Esophagus squamous epithelium (tissue), 5 donors: ENCODE measurements around the gene TMEM135. TPM values are rescaled to one million over a fixed set of nuclear protein-coding genes. Genes with fewer than 3 reads are reported as not detected.

Experiments used
- DNase-seq: peaks from one replicate; lab custom pipeline; 2025; lab: John Stamatoyannopoulos, UW
- H3K27ac ChIP-seq, 4 donors: fragments of 200-600 bp; sonication (generic); one replicate each; pipeline ENCODE4 v1.5.1; 2016 to 2019; ENCODE audit warnings: mild to moderate bottlenecking in 1 of 4
- H3K27me3 ChIP-seq, 4 donors: fragments of 200-600 bp; sonication (generic); 1 replicate in 3 of 4; 2 replicates in 1 of 4; pipeline versions ENCODE4 v1.5.1 to v1.6.0; 2017 to 2021; ENCODE audit warnings: antibody characterized with exemption in 1 of 4
- H3K36me3 ChIP-seq, 3 donors: fragments of 200-600 bp; sonication (generic); one replicate each; pipeline ENCODE4 v1.5.1; 2016 to 2019
- H3K4me1 ChIP-seq, 3 donors: fragments of 200-600 bp; sonication (generic); one replicate each; pipeline ENCODE4 v1.5.1; 2017 to 2019
- H3K4me3 ChIP-seq, 4 donors: fragments of 200-600 bp; sonication (generic); 1 replicate in 3 of 4; 2 replicates in 1 of 4; pipeline ENCODE4 v1.5.1; 2016 to 2019; ENCODE audit warnings: mild to moderate bottlenecking in 2 of 4, moderate library complexity in 1 of 4
- H3K9me3 ChIP-seq, 3 donors: fragments of 200-600 bp; sonication (generic); one replicate each; pipeline ENCODE4 v1.5.1; 2016 to 2019
- CTCF ChIP-seq, 6 experiments: fragments of 450-650 bp in 4 of 6; fragments of 200-600 bp in 2 of 6; sonication (generic) in 2 of 6; IDR thresholded peaks; one replicate each; pipeline ENCODE4 v1.5.1; 2016 to 2019; ENCODE audit warnings: antibody characterized with exemption in 6 of 6, mild to moderate bottlenecking in 4 of 6, moderate library complexity in 4 of 6
- POLR2A ChIP-seq, 4 donors: fragments of 450-650 bp; IDR thresholded peaks; one replicate each; pipeline ENCODE4 v1.6.1; 2017; ENCODE audit warnings: antibody characterized with exemption in 4 of 4, mild to moderate bottlenecking in 4 of 4, moderate library complexity in 3 of 4
- WGBS, 2 donors: methylation state at CpG; one replicate each; pipeline ENCODE4 v1.1.5; 2018; 5-methylcytosine and 5-hydroxymethylcytosine counted together
- intact Hi-C: fragments of 100-400 bp; cut with DNase I; formaldehyde crosslinking; loops from one replicate; pipeline ENCODE4 v1.15.0; 2022
- total RNA-seq, 4 donors: library from RNA; depleted of rRNA; stranded (reverse); fragments of >200 nt; gene quantifications; one replicate each; pipeline ENCODE4 v1.1.0, GENCODE V29; 2016
- donor health status: DM: yes; HTN: yes; CAD: no.

TMEM135 gene
- total RNA-seq, 4 donors from 2014 or later = 4.5 to 12.0 (median 9.8) TPM

- peaks cover 0 to 11% (median 10%) of the 10 kb centered on the region in 3 donors for H3K9me3 ChIP-seq
- whole genome bisulfite sequencing, 2 donors = 85 to 86% methylated on average over 1 of the region's 1 CpG
- TF ChIP-seq CTCF (IDR thresholded peaks at IDR 0.05) (no peak), POLR2A (IDR thresholded peaks at IDR 0.05) (no peak)
- DNase-seq = no peak
- H3K27me3 ChIP-seq = no peaks in the 10 kb centered on the region
- no peak overlapping the region for H3K27ac ChIP-seq
- H3K4me1 ChIP-seq = no peaks in the 10 kb centered on the region
- intact Hi-C loops = no loop called here
- no peaks in the 10 kb centered on the region for H3K36me3 ChIP-seq
- H3K4me3 ChIP-seq = no peak overlapping the region
Observed at GRCh38 chr11:87235366-87235765, 197.6 kb downstream of the TMEM135 start.

GRCh38 chr11:87236368-87236767, 198.6 kb downstream of the TMEM135 start:
- Histone ChIP-seq H3K4me3 (no peak overlapping the region), H3K36me3 (no peaks in the 10 kb centered on the region), H3K27ac (no peak overlapping the region), H3K9me3 (peaks cover 0 to 11% (median 10%) of the 10 kb centered on the region in 3 donors), H3K4me1 (no peaks in the 10 kb centered on the region), H3K27me3 (no peaks in the 10 kb centered on the region)
- intact Hi-C loops = no loop called here
- WGBS, 2 donors = 53 to 54% methylated on average over 2 of the region's 2 CpGs
- DNase-seq = no peak
- TF ChIP-seq POLR2A (IDR thresholded peaks at IDR 0.05) (no peak), CTCF (IDR thresholded peaks at IDR 0.05) (no peak)

- H3K27ac ChIP-seq = no peak overlapping the region
- H3K4me3 ChIP-seq = no peak overlapping the region
- no peaks in the 10 kb centered on the region for H3K9me3 ChIP-seq
- H3K4me1 ChIP-seq = no peaks in the 10 kb centered on the region
- intact Hi-C loops = no loop called here
- no peak for DNase-seq
- H3K27me3 ChIP-seq = no peaks in the 10 kb centered on the region
- no peak for TF ChIP-seq POLR2A (IDR thresholded peaks at IDR 0.05)
- TF ChIP-seq CTCF (IDR thresholded peaks at IDR 0.05) = no peak
- 60 to 69% methylated on average over 2 of the region's 2 CpGs for WGBS, 2 donors
- no peaks in the 10 kb centered on the region for H3K36me3 ChIP-seq
Observed at GRCh38 chr11:87239001-87239400, 201.3 kb downstream of the TMEM135 start.

GRCh38 chr11:87239531-87239930, 201.8 kb downstream of the TMEM135 start:
- TF ChIP-seq POLR2A (IDR thresholded peaks at IDR 0.05) (no peak), CTCF (IDR thresholded peaks at IDR 0.05) (no peak)
- H3K9me3 ChIP-seq = no peaks in the 10 kb centered on the region
- no peaks in the 10 kb centered on the region for H3K4me1 ChIP-seq
- no peak overlapping the region for H3K27ac ChIP-seq
- no peak overlapping the region for H3K4me3 ChIP-seq
- WGBS, 2 donors = 44 to 47% methylated on average over 1 of the region's 1 CpG
- intact Hi-C loops = no loop called here
- H3K27me3 ChIP-seq = no peaks in the 10 kb centered on the region
- no peak for DNase-seq
- H3K36me3 ChIP-seq = no peaks in the 10 kb centered on the region

- Histone ChIP-seq H3K27me3 (no peaks in the 10 kb centered on the region), H3K4me3 (no peak overlapping the region), H3K4me1 (no peaks in the 10 kb centered on the region), H3K9me3 (no peaks in the 10 kb centered on the region), H3K36me3 (no peaks in the 10 kb centered on the region), H3K27ac (no peak overlapping the region)
- no peak for DNase-seq
- intact Hi-C loops = no loop called here
- no peak for TF ChIP-seq CTCF (IDR thresholded peaks at IDR 0.05)
- TF ChIP-seq POLR2A (IDR thresholded peaks at IDR 0.05) = no peak
- 42 to 61% methylated on average over 4 of the region's 4 CpGs for WGBS, 2 donors
Observed at GRCh38 chr11:87251560-87251959, 213.8 kb downstream of the TMEM135 start.
